Measurements from ENCODE around the gene FAM174C. TPM values are rescaled to one million over a fixed set of nuclear protein-coding genes. Genes with fewer than 3 reads are reported as not detected.

FAM174C gene
- total and polyA plus RNA-seq, 2 of the 8 experiments (the other 6 are each of a cell fraction or from before 2014, with no cell fraction given), result 44.5 to 125 TPM

DNA sequence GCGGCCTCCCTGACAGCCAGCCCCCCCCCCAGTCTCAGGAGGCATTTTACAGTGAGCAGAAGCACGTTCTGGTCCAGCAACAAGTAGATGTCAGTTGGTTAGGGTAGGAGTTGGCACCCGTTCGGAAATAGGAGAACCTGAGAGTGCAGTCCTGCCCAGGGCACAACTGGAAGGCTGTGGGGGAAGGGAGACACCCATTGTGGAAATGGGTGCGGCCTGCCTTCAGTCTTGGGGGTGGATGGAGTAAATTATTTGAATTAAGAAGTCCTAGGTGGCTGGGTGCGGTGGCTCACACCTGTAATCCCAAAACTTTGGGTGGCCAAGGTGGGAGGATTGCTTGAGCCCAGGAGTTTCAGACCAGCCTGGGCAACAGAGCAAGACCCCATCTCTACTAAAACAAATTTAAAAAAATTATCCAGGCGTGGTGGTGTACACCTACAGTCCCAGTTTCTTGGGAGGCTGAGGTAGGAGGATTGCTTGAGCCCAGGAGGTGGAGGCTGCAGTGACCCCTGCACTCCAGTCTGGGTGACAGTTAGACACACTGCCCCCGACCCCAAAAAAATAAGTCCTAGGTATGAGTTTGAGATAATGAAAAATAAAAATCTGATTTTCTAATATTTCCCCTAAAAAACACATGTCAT lies 5.0 kb upstream of the FAM174C start (continued):
- TF ChIP-seq POLR2AphosphoS5 (IDR thresholded peaks at IDR 0.05; ENCODE audit: low read depth, low read length) (0 out of 2 replicates have a peak, but pooled peaks have one; percentile 4), EGR1 (IDR thresholded peaks at IDR 0.05; ENCODE audit: borderline replicate concordance, low read depth, low read length) (no peak), HDAC2 (IDR thresholded peaks at IDR 0.05; ENCODE audit: borderline replicate concordance in 1 of 2, low read depth in 2 of 2, low read length in 2 of 2) (no peak), POLR2A (IDR thresholded peaks at IDR 0.05; ENCODE audit: control extremely low read depth in 1 of 2, low read depth in 2 of 2, low read length in 2 of 2) (no peak), SIN3A (conservative IDR thresholded peaks at IDR 0.05 in 1 of 2, IDR thresholded peaks at IDR 0.05 in 1 of 2; ENCODE audit: low read depth in 1 of 2, low read length in 2 of 2) (0 out of 4 replicates have a peak, but pooled peaks of 1 of the 2 experiments have one; percentile 7), KDM5A (IDR thresholded peaks at IDR 0.05; ENCODE audit: low read length) (no peak), BRCA1 (IDR thresholded peaks at IDR 0.05; ENCODE audit: low read depth, low read length) (no peak)
- TF ChIP-seq, protein P1, sequence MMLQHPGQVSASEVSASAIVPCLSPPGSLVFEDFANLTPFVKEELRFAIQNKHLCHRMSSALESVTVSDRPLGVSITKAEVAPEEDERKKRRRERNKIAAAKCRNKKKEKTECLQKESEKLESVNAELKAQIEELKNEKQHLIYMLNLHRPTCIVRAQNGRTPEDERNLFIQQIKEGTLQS (IDR thresholded peaks at IDR 0.05; ENCODE audit: insufficient read depth, low read depth, low read length), result no peak

All from H1 (cell line).